Central memory CD4-positive, alpha-beta T cell (primary cell): ENCODE data around the gene SERPINF2.
"Not testable (repeated sequence)": the region's sequence is repeated elsewhere in the genome, so short reads cannot be mapped to it uniquely, and the experiment has no call there.

Experiments used
- DNase-seq: peaks from one replicate; pipeline ENCODE4 v3.0.0; 2022
- total RNA-seq, 3 experiments: gene quantifications; one replicate each; lab custom pipeline; 2026; lab: John Stamatoyannopoulos, UW

The SERPINF2 gene
- total RNA-seq = 0 to 0.54 (median 0.11) reads per million in 3 experiments

- no peak for DNase-seq
Measured at GRCh38 chr17:1742371-1743087, at the start of gene SERPINF2. Gene SERPINF2, plus strand, starts transcription at chr17:1742871. Its CDS starts 2,125 bp downstream, at chr17:1744996.

- no peak for DNase-seq
Measured at GRCh38 chr17:1693339-1693738, 49.3 kb upstream of the SERPINF2 start.

- DNase-seq = no peak
Measured at GRCh38 chr17:1695365-1695764, 47.3 kb upstream of the SERPINF2 start.

- DNase-seq = no peak
Measured at GRCh38 chr17:1697681-1698080, 45.0 kb upstream of the SERPINF2 start.

GRCh38 chr17:1699891-1700290, 42.8 kb upstream of the SERPINF2 start:
- not testable (repeated sequence) for DNase-seq

- DNase-seq = no peak
Measured at GRCh38 chr17:1703063-1703462, 39.6 kb upstream of the SERPINF2 start.

- DNase-seq = no peak
Measured at GRCh38 chr17:1705004-1705403, 37.7 kb upstream of the SERPINF2 start.

- DNase-seq = peak; percentile 67
Measured at GRCh38 chr17:1707107-1707506, 35.6 kb upstream of the SERPINF2 start.

- not testable (repeated sequence) for DNase-seq
Measured at GRCh38 chr17:1708791-1709346, 33.8 kb upstream of the SERPINF2 start.

- no peak for DNase-seq
Measured at GRCh38 chr17:1709403-1709951, 33.2 kb upstream of the SERPINF2 start.

- DNase-seq = no peak
Measured at GRCh38 chr17:1709971-1710806, 32.5 kb upstream of the SERPINF2 start, which contains the start of gene TLCD2. Gene TLCD2, minus strand, starts transcription at chr17:1710377. Its CDS starts 135 bp downstream, at chr17:1710242.

- DNase-seq = no peak
Measured at GRCh38 chr17:1710807-1711553, 31.7 kb upstream of the SERPINF2 start.

GRCh38 chr17:1711804-1712203, 30.9 kb upstream of the SERPINF2 start:
- DNase-seq = no peak

- no peak for DNase-seq
Measured at GRCh38 chr17:1712271-1712670, 30.4 kb upstream of the SERPINF2 start.

GRCh38 chr17:1713160-1713877, 29.4 kb upstream of the SERPINF2 start:
- DNase-seq = no peak

- no peak for DNase-seq
Measured at GRCh38 chr17:1713878-1714426, 28.7 kb upstream of the SERPINF2 start.

GRCh38 chr17:1714427-1714979, 28.2 kb upstream of the SERPINF2 start:
- no peak for DNase-seq

GRCh38 chr17:1714980-1715802, 27.5 kb upstream of the SERPINF2 start:
- DNase-seq = no peak

- no peak for DNase-seq
Measured at GRCh38 chr17:1715803-1716075, 26.9 kb upstream of the SERPINF2 start.
